Kidney (tissue), 14 donors: ENCODE results near the gene RBM15B. TPM values are rescaled to one million over a fixed set of nuclear protein-coding genes. Genes with fewer than 3 reads are reported as not detected.

Experiments
- DNase-seq, 5 donors: peaks; one replicate each; pipeline ENCODE4 v3.0.0-alpha.2; 2013 to 2020
- FAIRE-seq: peaks from 2 replicates; lab custom pipeline; 2012; peaks lifted over from hg19 to GRCh38; lab: Jason Lieb, UNC
- H3K27ac ChIP-seq, 2 donors: one replicate each; pipeline ENCODE4 v1.7.0; 2013; ENCODE audit warnings: low read depth in 2 of 2, low read length in 2 of 2, inconsistent platforms in 1 of 2
- H3K27me3 ChIP-seq: one replicate; pipeline ENCODE4 v1.7.1; 2013; ENCODE audit warnings: low read length, inconsistent platforms; ENCODE audit not compliant: control insufficient read depth, insufficient read depth
- H3K36me3 ChIP-seq, 3 donors: one replicate each; pipeline versions ENCODE4 v1.7.0 to v1.7.1; 2013; ENCODE audit warnings: low read length in 3 of 3, control low read depth in 1 of 3, inconsistent platforms in 1 of 3; ENCODE audit not compliant: insufficient read depth in 3 of 3, control insufficient read depth in 2 of 3
- H3K4me1 ChIP-seq, 3 donors: one replicate each; pipeline versions ENCODE4 v1.7.0 to v1.7.1; 2013; ENCODE audit warnings: low read length in 3 of 3, inconsistent platforms in 1 of 3, low read depth in 1 of 3; ENCODE audit not compliant: control insufficient read depth in 2 of 3, insufficient read depth in 2 of 3
- H3K4me3 ChIP-seq, 3 donors: one replicate each; pipeline versions ENCODE4 v1.7.0 to v1.8.1; 2013; ENCODE audit warnings: low read length in 3 of 3, control low read depth in 1 of 3, inconsistent platforms in 1 of 3
- H3K9ac ChIP-seq, 3 donors: one replicate each; pipeline versions ENCODE4 v1.7.0 to v1.7.1; 2013; ENCODE audit warnings: low read length in 3 of 3, control low read depth in 1 of 3, inconsistent platforms in 1 of 3
- H3K9me3 ChIP-seq, 3 donors: one replicate each; pipeline versions ENCODE4 v1.7.0 to v1.7.1; 2013; ENCODE audit warnings: low read length in 3 of 3, control low read depth in 1 of 3, inconsistent platforms in 1 of 3; ENCODE audit not compliant: control insufficient read depth in 2 of 3, insufficient read depth in 1 of 3
- intact Hi-C: fragments of 100-400 bp; cut with DNase I; formaldehyde crosslinking; loops from one replicate; pipeline ENCODE4 v1.11.1; 2022
- polyA plus RNA-seq: library from polyadenylated mRNA; stranded (reverse); fragments of 350-450 nt; fragmentation: Illumina TruSeq; extraction: RNeasy Lipid Tissue Mini Kit (QIAGEN cat#74804); gene quantifications from one replicate; pipeline ENCODE4 v1.2.3, GENCODE V29; 2014; ENCODE audit warnings: low read depth, low replicate concordance; ENCODE audit not compliant: insufficient read depth
- total RNA-seq: library from RNA; stranded (reverse); fragmentation: NEBNext Ultra II Directional; extraction: Animal tissue kit (Norgen Biotek cat#: 25700); gene quantifications from one replicate; pipeline ENCODE4 v1.2.1, GENCODE V29; 2021
- TF ChIP-seq, protein P1 (sequence below): IDR thresholded peaks from 3 replicates; pipeline ENCODE4 v1.5.1; 2012; ENCODE audit warnings: mild to moderate bottlenecking, moderate library complexity, borderline replicate concordance; ENCODE audit not compliant: insufficient read depth; ENCODE audit errors: extremely low read depth
- donor health status: control.
- donor health status: control.
- donor health status: control.
- donor health status: control.
- donor health status: control.
- donor health status: DM: yes; HTN: yes; CAD: no.
- donor health status: Normal renal cell carcinoma (clear cell type).

RBM15B gene
- total and polyA plus RNA-seq, 2 donors from 2014 or later, result 9.8 to 28.0 TPM

DNA sequence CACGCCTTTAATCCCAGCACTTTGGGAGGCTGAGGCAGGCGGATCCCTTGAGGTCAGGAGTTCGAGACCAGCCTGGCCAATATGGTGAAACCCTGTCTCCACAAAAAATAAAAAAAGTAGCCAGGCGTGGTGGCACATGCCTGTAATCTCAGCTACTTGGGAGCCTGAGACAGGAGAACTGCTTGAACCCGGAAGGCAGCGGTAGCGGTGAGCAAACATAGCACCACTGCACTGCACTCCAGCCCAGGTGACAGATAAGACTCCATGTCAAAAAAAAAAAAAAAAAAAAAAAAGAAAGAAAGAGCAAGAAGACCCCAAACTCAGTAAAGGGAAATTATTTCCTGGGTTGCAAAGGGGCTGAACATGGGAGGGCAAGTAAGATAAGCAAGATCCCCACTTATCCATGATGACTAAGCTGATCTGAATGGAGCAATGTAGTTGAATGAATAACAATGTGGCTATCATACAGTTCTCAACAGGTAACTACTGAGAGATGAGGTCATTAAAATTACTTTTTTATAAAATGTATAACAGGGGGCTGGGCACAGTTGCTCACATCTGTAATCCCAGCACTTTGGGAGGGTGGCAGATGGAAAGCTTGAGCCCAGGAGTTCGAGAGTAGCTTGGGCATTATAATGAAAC, 46.0 kb downstream of the RBM15B start:
- TF ChIP-seq, protein P1, sequence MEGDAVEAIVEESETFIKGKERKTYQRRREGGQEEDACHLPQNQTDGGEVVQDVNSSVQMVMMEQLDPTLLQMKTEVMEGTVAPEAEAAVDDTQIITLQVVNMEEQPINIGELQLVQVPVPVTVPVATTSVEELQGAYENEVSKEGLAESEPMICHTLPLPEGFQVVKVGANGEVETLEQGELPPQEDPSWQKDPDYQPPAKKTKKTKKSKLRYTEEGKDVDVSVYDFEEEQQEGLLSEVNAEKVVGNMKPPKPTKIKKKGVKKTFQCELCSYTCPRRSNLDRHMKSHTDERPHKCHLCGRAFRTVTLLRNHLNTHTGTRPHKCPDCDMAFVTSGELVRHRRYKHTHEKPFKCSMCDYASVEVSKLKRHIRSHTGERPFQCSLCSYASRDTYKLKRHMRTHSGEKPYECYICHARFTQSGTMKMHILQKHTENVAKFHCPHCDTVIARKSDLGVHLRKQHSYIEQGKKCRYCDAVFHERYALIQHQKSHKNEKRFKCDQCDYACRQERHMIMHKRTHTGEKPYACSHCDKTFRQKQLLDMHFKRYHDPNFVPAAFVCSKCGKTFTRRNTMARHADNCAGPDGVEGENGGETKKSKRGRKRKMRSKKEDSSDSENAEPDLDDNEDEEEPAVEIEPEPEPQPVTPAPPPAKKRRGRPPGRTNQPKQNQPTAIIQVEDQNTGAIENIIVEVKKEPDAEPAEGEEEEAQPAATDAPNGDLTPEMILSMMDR, result no peak
- no peaks in the 10 kb centered on the region for H3K27me3 ChIP-seq
- FAIRE-seq, result no peak
- no peak for DNase-seq
- peaks cover 7 to 19% (median 10%) of the 10 kb centered on the region in 3 donors for H3K36me3 ChIP-seq
- no peaks in the 10 kb centered on the region for H3K4me1 ChIP-seq
- intact Hi-C loops, result no loop called here
- H3K4me3 ChIP-seq, result no peak overlapping the region
- H3K27ac ChIP-seq, result no peak overlapping the region
- no peak overlapping the region for H3K9ac ChIP-seq
- H3K9me3 ChIP-seq, result no peaks in the 10 kb centered on the region

DNA sequence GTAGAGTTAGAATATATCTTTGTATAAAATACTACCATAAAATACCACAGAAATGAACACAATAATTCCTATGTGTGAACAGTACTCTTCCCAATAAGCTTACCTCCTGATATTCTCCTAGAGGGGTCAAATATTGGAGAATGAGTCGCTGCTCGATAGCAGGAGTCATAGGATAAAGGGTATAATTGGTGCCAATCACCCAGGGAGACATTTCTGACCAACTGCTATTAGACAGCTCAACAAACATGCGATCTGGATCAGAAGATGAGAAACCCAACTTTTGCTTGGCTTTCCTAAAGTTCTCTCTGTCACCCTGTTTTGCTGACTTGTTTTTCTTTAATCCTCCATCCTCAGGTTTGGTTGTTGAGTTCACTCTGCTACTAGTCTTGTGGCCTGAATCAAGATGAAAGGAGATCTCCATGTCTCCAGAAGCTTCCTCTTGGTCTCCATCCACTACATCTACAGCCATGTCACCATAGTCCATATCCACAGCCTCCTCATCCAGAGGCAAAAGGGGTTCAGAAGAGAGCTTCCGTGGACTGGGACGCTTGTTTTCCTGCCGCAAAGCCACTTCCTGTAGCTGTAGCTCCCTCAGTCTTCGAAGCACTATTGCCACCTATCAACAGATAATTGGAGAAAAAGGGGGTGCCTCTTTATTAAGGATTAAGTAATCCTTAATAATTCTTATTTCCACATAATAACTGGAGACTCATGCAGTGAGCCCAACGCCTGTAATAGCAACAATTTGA, 50.4 kb downstream of the RBM15B start:
- no peaks in the 10 kb centered on the region for H3K9me3 ChIP-seq
- DNase-seq (no peak), FAIRE-seq (no peak)
- intact Hi-C loops, result no loop called here
- H3K4me3 ChIP-seq, result no peak overlapping the region
- H3K9ac ChIP-seq, result no peak overlapping the region
- no peak overlapping the region for H3K27ac ChIP-seq
- H3K36me3 ChIP-seq, result peaks cover 7 to 15% (median 10%) of the 10 kb centered on the region in 3 donors
- H3K27me3 ChIP-seq, result no peaks in the 10 kb centered on the region
- no peaks in the 10 kb centered on the region for H3K4me1 ChIP-seq
- TF ChIP-seq, protein P1, result no peak

DNA sequence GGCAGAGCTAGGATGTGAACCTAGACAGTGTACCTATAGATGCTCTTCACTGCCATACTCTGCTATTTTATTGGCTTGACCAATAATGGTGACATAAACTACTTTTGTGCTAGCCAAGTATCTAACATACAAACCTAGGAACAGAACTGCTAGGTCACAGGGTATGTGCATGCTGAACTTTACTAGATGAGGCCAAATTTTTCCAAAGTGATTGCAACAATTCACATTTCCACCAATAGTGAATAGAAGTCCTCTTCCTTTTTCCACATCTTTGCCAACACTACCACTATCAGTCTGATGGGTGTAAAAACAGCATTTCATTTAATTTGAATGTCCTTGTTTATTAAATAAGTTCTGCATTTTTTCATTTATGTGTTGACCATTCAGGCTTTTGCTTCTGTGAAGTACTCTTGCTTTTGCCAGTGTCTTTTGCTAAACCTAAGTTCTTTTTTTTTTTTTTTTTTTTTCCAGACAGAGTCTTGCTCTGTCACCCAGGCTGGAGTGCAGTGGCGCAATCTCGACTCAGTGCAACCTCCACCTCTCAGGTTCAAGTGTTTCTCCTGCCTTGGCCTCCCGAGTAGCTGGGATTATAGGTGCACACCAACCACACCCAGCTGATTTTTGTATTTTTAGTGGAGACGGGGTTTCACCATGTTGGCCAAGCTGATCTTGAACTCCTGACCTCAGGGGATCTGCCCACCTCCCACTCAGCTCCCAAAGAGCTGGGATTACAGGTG, 54.6 kb downstream of the RBM15B start:
- intact Hi-C loops, result no loop called here
- FAIRE-seq, result no peak

More for the DNA sequence above, 54.6 kb downstream of the RBM15B start:
- Histone ChIP-seq H3K36me3 (peaks cover 5 to 11% (median 7%) of the 10 kb centered on the region in 3 donors), H3K4me1 (no peaks in the 10 kb centered on the region), H3K27ac (no peak overlapping the region), H3K9me3 (no peaks in the 10 kb centered on the region), H3K9ac (no peak overlapping the region), H3K27me3 (no peaks in the 10 kb centered on the region), H3K4me3 (no peak overlapping the region)
- TF ChIP-seq, protein P1, result no peak
- no peak for DNase-seq

Other genes starting within 250 kb of the RBM15B start
- 96.5 TPM for gene MANF, start 6.0 kb upstream of the RBM15B start, total RNA-seq
- gene MANF, start 6.0 kb upstream of the RBM15B start, polyA plus RNA-seq, result 224 TPM
- 23.1 TPM for gene DCAF1, start 108.7 kb downstream of the RBM15B start, total RNA-seq
- gene DCAF1, start 108.7 kb downstream of the RBM15B start, polyA plus RNA-seq, result 8.1 TPM
- gene RAD54L2, start 147.4 kb downstream of the RBM15B start, total RNA-seq, result 29.5 TPM
- 3.3 TPM for gene RAD54L2, start 147.4 kb downstream of the RBM15B start, polyA plus RNA-seq